GM19043 (cell line): ENCODE measurements around the gene KLF6.

Experiments
- ATAC-seq: cut with Tn5 transposase; IDR thresholded peaks from one replicate; pipeline ENCODE4 v1.9.1; 2021; ENCODE audit warnings: low read depth; ENCODE audit not compliant: unreplicated experiment

The KLF6 gene

DNA sequence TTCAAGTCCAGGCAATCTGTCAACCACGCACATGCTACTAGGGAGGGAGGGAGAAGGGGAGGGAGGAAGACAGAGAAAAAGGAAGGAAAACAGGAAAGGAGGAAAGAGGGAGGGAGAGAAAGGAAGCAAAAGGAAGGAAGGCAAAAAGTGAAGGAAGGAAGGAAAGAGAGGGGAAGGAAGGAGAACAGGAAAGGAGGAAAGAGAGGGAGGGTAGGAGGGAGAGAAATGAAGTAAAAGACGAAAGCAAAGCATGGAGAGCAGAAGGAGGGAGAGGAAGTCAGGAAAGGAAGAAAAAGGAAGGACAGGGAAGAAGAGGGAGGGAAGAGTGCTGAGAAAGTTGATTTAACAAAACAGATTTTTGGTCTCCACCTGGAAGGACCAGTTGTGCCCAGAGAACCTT is 25.6 kb downstream of the KLF6 start:
- ATAC-seq: no peak

DNA sequence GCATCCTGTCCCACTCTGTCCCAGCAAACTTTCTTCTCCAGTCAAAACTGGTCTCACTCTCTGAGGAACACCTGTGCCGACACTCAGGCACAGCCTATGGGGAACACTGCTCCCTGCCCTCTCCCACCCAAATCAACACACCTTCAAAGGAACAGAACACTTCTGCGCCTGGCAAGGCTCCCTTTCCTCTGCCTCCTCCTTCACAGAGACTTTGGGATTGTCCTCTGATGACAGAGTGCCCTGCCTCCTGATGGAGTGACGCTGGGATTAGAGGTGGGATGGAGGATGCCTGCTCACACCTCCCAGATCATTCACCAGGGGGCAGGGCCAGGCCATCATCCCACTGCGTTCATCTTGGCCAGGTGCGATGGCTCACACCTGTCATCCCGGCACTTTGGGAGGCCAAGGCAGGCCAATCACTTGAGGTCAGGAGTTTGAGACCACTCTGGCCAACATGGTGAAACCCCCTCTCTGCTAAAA is 26.5 kb downstream of the KLF6 start:
- ATAC-seq: no peak

- ATAC-seq: peak; percentile 63
These were observed 27.1 kb downstream of the KLF6 start for GRCh38 chr10:3757638-3758490.

GRCh38 chr10:3757250-3757637 is 27.8 kb downstream of the KLF6 start:
- no peak for ATAC-seq

GRCh38 chr10:3756360-3756740 is 28.7 kb downstream of the KLF6 start:
- no peak for ATAC-seq

DNA sequence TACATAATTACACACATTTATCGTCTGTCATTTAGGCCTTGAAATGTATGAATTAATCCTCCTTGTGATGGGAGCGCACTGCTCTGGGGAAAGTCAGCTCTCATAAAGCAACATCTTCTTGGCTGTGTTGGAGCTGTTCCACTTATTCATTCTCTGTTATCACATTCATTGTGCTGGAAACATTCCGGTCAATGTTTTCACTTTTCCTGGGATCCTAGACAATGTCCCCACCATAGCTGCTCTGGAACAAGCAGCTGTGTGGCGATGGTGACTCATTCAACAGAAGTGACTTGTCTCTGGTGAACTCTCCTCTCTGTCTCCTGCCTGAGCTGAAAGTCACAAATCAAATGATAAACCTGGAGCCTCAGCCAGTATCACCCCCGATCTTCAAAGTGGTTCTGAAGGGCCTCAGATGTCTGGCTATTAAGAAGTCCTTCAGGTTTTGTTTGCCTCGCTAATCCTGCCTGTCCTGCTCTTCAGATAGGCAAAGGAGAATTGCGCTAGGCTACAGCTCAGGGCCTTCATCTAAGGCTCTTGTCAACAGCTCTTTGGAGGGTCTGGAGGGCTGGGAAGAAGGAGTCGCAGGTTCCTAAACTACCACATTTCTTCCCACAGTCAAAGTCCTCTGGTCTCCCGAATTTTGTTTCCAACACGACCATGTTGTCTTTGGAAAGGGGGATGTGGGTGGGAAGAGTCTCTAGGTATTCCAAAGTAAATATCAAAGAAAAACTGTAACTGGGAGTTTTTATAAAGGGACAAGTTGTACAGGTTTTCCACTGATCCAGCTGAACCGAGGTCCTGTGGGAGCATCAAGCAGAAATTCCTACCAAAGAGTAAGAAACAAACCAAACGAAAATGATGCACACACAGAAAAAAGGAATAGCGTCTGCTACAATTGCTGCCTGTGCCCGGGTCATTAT is 29.3 kb downstream of the KLF6 start:
- ATAC-seq: no peak

DNA sequence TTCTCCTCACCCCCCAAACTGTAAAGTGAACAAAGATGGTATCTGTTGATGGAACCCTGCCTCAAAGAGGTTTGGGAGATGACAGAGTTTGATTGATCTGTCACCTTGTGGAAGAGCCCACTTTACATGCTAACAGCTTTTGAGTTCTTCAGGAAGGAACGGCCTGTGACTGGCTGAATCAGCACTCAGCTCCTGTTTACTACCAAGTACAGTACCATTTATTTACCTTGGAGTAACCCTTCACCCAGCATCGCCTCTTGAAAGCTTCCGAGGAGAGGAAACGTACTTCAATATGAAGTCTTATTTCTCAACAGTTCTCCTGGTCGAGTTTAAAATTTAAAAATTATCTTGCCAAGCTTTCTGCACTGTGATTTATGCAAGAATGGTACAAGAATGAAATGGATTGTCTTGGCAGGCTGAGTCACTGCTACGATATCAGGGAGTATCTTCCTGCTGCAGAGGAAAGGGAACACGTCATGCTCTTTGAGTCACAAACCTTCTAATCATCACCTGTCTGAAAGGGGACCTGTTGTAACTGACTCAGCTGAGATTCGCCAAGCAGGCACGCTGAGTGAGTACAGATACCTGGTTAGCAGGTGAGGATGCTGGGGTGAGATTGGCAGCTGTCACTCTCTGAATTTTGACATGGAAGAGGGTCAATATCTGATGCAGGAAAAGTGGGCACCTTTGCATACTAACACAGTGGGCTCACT is 30.1 kb downstream of the KLF6 start:
- no peak for ATAC-seq

DNA sequence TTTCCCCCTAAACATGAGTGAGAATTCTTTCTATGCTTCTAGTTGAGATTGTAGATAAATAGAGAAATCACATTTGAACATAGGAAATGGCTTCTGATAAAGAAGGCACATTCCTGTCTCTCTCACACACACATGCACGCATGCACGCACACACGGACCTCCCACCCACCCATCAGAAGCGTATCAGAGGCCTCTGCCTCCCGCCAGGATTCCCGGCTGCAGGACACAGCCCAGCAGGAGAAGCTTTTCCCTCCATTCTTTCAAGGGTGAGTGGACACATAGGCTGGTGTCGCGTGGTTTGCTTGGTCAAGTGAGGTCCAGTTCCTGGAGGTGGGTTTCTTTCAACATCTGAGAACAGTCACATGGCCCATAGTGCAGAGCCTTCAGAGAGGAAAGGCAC is 34.2 kb downstream of the KLF6 start:
- no peak for ATAC-seq

GRCh38 chr10:3750006-3750816 is 34.8 kb downstream of the KLF6 start:
- ATAC-seq: no peak

DNA sequence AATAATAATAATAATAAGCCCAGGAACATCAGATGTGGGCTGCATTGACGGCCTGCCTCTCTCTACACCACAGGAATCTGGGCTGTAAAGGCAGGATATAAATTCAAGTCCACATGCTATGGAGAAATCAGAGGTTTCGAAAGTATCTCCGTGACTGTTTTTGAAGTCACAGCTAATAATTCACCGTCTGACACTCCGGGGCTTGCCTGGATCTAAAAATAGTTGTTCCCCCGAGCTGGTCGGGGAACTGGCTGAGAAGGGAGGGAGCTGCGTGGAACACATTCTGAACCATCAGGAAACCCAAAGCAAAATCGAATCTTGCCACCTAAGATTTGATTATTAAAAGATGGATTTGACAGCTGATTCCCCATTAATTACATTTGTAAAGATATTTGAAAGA is 35.4 kb downstream of the KLF6 start:
- no peak for ATAC-seq

GRCh38 chr10:3749011-3749410 is 36.0 kb downstream of the KLF6 start:
- no peak for ATAC-seq

- ATAC-seq: no peak
These were observed 36.5 kb downstream of the KLF6 start for GRCh38 chr10:3748484-3748883.

GRCh38 chr10:3747984-3748383 is 37.0 kb downstream of the KLF6 start:
- ATAC-seq: no peak

GRCh38 chr10:3747248-3747960 is 37.6 kb downstream of the KLF6 start:
- no peak for ATAC-seq

- ATAC-seq: no peak
These were observed 38.4 kb downstream of the KLF6 start for GRCh38 chr10:3746634-3747033.

GRCh38 chr10:3745521-3745920 is 39.5 kb downstream of the KLF6 start:
- no peak for ATAC-seq

DNA sequence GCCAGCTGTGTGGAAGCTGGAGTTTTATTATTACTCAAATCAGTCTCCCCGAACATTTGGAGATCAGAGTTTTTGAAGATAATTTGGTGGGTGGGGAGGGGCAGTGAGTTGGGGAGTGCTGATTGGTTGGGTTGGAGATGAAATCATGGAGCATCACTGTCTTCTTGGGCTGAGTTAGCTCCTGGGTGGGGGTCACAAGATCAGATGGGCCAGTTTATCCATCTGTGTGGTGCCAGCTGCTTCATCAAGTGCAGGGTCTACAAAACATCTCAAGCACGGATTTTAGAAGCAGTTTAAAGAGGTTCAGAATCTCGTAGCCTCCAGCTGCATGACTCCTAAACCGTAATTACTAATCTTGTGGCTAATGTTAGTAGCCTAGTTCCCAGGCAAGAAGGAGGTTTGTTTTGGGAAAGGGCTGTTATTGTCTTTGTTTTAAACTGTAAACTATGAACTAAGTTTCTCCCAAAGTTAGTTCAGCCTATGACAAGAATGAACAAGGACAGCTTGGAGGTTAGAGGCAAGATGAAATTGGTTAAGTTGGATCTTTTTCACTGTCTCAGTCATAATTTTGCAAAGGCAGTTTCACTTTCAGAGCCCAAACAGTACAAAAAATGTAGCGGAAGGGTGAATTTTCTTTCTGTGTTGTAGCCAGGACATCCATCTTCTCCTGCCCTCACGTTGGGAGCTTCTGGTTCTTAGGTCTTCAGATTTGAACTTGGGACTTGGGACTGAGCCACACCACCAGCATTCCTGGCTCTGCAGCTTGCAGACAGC is 43.1 kb downstream of the KLF6 start:
- ATAC-seq: no peak

- peak; percentile 61 for ATAC-seq
These were observed 44.7 kb downstream of the KLF6 start for GRCh38 chr10:3740157-3740871.
